ENCODE data around the gene SEMA5A.

GRCh38 chr5:9128136-9128535 lies 417.7 kb downstream of the SEMA5A start:
- no peak for TF ChIP-seq CTCF (IDR thresholded peaks at IDR 0.05; ENCODE audit: low read length)
- TF ChIP-seq EZH2phosphoT487 (IDR thresholded peaks at IDR 0.05; ENCODE audit: low read length), result no peak
- TF ChIP-seq EZH2 (optimal IDR thresholded peaks at IDR 0.05; ENCODE audit: low read depth, low read length), result no peak

Data from MM.1S (cell line).